Stimulated activated naive B cell treated with anti-CD40 and anti-IgM and Interleukin-4, amounts not matched to agents 10 μg/mL and 1 μg/mL and 100 μg/mL, for 72 hours (primary cell): ENCODE measurements around the gene CCDC28B.
A peak's percentile ranks its signal among the peaks of the same experiment; 100 is the strongest.

Experiments used
- ATAC-seq, 2 donors: fragments of 150-1000 bp; cut with Tn5 transposase; replicated peaks; 2 replicates each; pipeline ENCODE4 v1.10.0; 2021; ENCODE audit warnings: moderate library complexity in 1 of 2
- DNase-seq: peaks from one replicate; pipeline ENCODE4 v3.0.0; 2021
- H3K27ac Mint-ChIP-seq: one replicate; pipeline ENCODE4 v1.8.0; 2022; ENCODE audit warnings: mild to moderate bottlenecking, mixed read lengths
- H3K27me3 Mint-ChIP-seq, 2 donors: one replicate each; pipeline ENCODE4 v1.8.0; 2022; ENCODE audit warnings: mixed read lengths in 2 of 2
- H3K36me3 Mint-ChIP-seq, 2 donors: one replicate each; pipeline ENCODE4 v1.8.0; 2022; ENCODE audit warnings: mixed read lengths in 2 of 2, mild to moderate bottlenecking in 1 of 2
- H3K4me1 Mint-ChIP-seq, 2 donors: one replicate each; pipeline ENCODE4 v1.8.0; 2022; ENCODE audit warnings: mixed read lengths in 2 of 2, mild to moderate bottlenecking in 1 of 2
- H3K4me3 Mint-ChIP-seq, 2 donors: one replicate each; pipeline ENCODE4 v1.8.0; 2022; ENCODE audit warnings: mild to moderate bottlenecking in 2 of 2, mixed read lengths in 2 of 2, moderate library complexity in 1 of 2
- H3K9me3 Mint-ChIP-seq, 2 donors: one replicate each; pipeline ENCODE4 v1.8.0; 2022; ENCODE audit warnings: mixed read lengths in 2 of 2, mild to moderate bottlenecking in 1 of 2

CCDC28B gene

GRCh38 chr1:32247452-32247851, 47.1 kb downstream of the CCDC28B start:
- peaks cover 0 to 5% of the 10 kb centered on the region in 2 donors for H3K36me3 Mint-ChIP-seq
- no peak for ATAC-seq
- no peak overlapping the region for H3K27ac Mint-ChIP-seq
- H3K4me3 Mint-ChIP-seq, result no peak overlapping the region
- no peak for DNase-seq
- peaks cover 50 to 71% of the 10 kb centered on the region in 2 donors for H3K4me1 Mint-ChIP-seq
- no peaks in the 10 kb centered on the region for H3K27me3 Mint-ChIP-seq
- no peaks in the 10 kb centered on the region for H3K9me3 Mint-ChIP-seq

DNA sequence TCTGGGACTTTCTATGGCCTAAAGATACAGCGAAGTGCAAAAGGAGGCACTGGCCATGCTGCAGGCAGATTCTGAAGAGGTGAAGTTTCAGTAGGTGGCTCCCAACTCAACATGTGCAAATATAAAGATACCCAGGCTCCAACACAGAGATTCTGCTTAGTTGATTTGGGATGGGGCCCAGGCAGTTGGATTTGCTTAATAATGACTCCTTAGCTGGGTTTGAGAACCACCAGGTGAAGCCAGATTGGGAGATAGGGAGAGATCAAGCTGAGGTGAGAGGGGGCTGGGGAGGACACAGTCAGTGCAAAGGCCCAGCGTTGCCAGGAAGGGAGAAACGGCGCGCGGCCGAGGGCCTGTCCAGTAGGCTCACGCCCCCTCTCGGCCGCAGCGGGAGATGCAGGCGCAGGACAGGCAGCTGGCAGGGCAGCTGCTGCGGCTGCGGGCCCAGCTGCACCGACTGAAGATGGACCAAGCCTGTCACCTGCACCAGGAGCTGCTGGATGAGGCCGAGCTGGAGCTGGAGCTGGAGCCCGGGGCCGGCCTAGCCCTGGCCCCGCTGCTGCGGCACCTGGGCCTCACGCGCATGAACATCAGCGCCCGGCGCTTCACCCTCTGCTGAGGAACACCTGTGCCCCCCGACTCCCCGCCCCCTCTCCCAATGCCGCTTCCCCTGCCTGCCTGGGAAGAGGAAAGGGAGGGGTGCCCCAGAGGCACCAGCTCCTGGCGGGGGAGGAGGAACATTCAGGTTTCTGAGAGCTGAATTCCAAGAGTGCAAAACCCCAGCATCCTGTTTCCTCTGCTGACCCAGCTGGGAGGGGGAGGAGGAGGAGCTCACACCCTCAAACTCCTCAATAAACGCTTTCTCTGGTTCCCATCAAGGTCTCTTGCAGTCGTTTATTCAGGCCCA, 47.8 kb downstream of the CCDC28B start:
- Mint-ChIP-seq H3K9me3 (no peaks in the 10 kb centered on the region), H3K36me3 (peaks cover 0 to 5% of the 10 kb centered on the region in 2 donors), H3K4me3 (peak overlapping the region; percentile 26 to 55), H3K4me1 (peaks cover 54 to 72% of the 10 kb centered on the region in 2 donors), H3K27me3 (no peaks in the 10 kb centered on the region), H3K27ac (peak overlapping the region; percentile 98)
- DNase-seq (peak; percentile 60), ATAC-seq (peak; percentile 7 to 12)

- ATAC-seq, result peak; percentile 80 to 85
- Mint-ChIP-seq H3K4me3 (peak overlapping the region; percentile 55 to 68), H3K27ac (peak overlapping the region; percentile 98), H3K4me1 (peaks cover 60 to 84% of the 10 kb centered on the region in 2 donors), H3K36me3 (peaks cover 0 to 5% of the 10 kb centered on the region in 2 donors), H3K9me3 (no peaks in the 10 kb centered on the region), H3K27me3 (no peaks in the 10 kb centered on the region)
- peak; percentile 88 for DNase-seq
These were observed 49.6 kb downstream of the CCDC28B start for GRCh38 chr1:32249831-32250525.

- H3K27ac Mint-ChIP-seq, result peak within 1 kb of the TSS; percentile 98
- peaks cover 0 to 5% of the 10 kb centered on the region in 2 donors for H3K36me3 Mint-ChIP-seq
- no peaks in the 10 kb centered on the region for H3K9me3 Mint-ChIP-seq
- peaks cover 60 to 83% of the 10 kb centered on the region in 2 donors for H3K4me1 Mint-ChIP-seq
- H3K27me3 Mint-ChIP-seq, result no peaks in the 10 kb centered on the region
- DNase-seq (peak; percentile 68), ATAC-seq (peak; percentile 47 to 54)
- H3K4me3 Mint-ChIP-seq, result peak within 1 kb of the TSS; percentile 55 to 77
These were observed 50.7 kb downstream of the CCDC28B start, which contains the start of gene LCK for GRCh38 chr1:32250893-32251716. LCK (plus strand) TSS chr1:32251265; CDS start chr1:32274330, 23,065 bp downstream.
